ENCODE results near the gene PAPPA2. TPM values are rescaled to one million over a fixed set of nuclear protein-coding genes. Genes with fewer than 3 reads are reported as not detected.

The PAPPA2 gene
- total RNA-seq, 2 experiments from 2014 or later: 0.03 TPM; not detected in 1

GRCh38 chr1:176854758-176855745 is 392.1 kb downstream of the PAPPA2 start:
- Mint-ChIP-seq H3K36me3 (no peaks in the 10 kb centered on the region), H3K9me3 (no peaks in the 10 kb centered on the region), H3K4me3 (no peak overlapping the region), H3K27me3 (no peaks in the 10 kb centered on the region), H3K4me1 (no peaks in the 10 kb centered on the region), H3K27ac (no peak overlapping the region)
- no peak for DNase-seq
- no peak for ATAC-seq (ENCODE audit: low read depth)
- POLR2A ChIA-PET: no interaction called here

DNA sequence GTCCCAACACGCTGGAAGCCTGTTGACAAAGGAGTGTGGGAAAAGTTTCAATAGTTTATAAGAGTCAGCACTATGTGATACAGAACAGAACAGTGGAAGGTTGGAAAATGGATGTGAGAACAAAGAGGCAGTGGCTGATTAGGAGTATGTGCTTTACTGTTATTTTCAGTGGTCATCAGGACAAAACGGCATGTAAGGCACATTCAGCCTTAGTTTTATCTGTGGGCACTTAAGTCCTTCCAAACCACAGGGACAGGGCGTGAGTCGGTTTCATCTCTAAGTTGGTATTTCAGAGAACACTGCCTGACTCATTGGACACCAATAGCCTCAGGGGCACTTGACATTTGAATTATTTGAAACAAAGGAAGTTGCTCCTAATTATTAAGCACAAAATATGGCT is 394.7 kb downstream of the PAPPA2 start:
- DNase-seq (no peak), ATAC-seq (ENCODE audit: low read depth) (no peak)
- no peak overlapping the region for H3K4me3 Mint-ChIP-seq
- H3K4me1 Mint-ChIP-seq: no peaks in the 10 kb centered on the region
- POLR2A ChIA-PET: no interaction called here
- H3K9me3 Mint-ChIP-seq: no peaks in the 10 kb centered on the region
- H3K27ac Mint-ChIP-seq: no peak overlapping the region
- H3K27me3 Mint-ChIP-seq: no peaks in the 10 kb centered on the region
- no peaks in the 10 kb centered on the region for H3K36me3 Mint-ChIP-seq

GRCh38 chr1:176858433-176858916 is 395.5 kb downstream of the PAPPA2 start:
- POLR2A ChIA-PET: no interaction called here
- Mint-ChIP-seq H3K36me3 (no peaks in the 10 kb centered on the region), H3K9me3 (no peaks in the 10 kb centered on the region), H3K27ac (no peak overlapping the region), H3K4me1 (no peaks in the 10 kb centered on the region), H3K4me3 (no peak overlapping the region), H3K27me3 (no peaks in the 10 kb centered on the region)
- no peak for ATAC-seq (ENCODE audit: low read depth)
- no peak for DNase-seq

GRCh38 chr1:176863613-176864012 is 400.6 kb downstream of the PAPPA2 start:
- no peaks in the 10 kb centered on the region for H3K9me3 Mint-ChIP-seq
- POLR2A ChIA-PET: no interaction called here

DNA sequence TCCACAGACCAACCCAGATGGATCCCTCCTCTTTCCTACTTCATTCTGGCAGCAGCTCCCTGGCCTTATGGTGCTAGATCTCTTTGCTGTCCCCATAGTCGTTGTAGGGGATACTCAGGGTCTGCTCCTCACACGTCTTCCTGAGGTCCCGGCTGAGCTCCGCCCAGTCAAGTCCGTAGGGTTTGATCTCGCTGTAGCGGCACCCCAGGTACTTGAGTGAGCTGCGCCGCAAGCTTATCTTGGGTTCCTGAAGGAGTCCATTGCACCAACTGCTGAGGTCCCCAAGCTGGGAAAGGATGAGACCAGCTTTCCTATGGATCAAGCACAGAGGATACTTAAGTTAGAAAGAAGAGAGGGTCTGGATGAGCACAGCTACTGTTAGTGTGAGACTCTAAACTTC is 401.2 kb downstream of the PAPPA2 start:
- DNase-seq (no peak), ATAC-seq (ENCODE audit: low read depth) (no peak)
- H3K36me3 Mint-ChIP-seq: no peaks in the 10 kb centered on the region
- no peak overlapping the region for H3K4me3 Mint-ChIP-seq
- no peaks in the 10 kb centered on the region for H3K27me3 Mint-ChIP-seq
- H3K9me3 Mint-ChIP-seq: no peaks in the 10 kb centered on the region
- H3K27ac Mint-ChIP-seq: no peak overlapping the region
- no peaks in the 10 kb centered on the region for H3K4me1 Mint-ChIP-seq
- POLR2A ChIA-PET: no interaction called here

More at GRCh38 chr1:176863613-176864012, 400.6 kb downstream of the PAPPA2 start:
- no peak for ATAC-seq (ENCODE audit: low read depth)
- no peak overlapping the region for H3K27ac Mint-ChIP-seq
- no peaks in the 10 kb centered on the region for H3K36me3 Mint-ChIP-seq
- no peak overlapping the region for H3K4me3 Mint-ChIP-seq
- H3K27me3 Mint-ChIP-seq: no peaks in the 10 kb centered on the region
- H3K4me1 Mint-ChIP-seq: no peaks in the 10 kb centered on the region
- DNase-seq: no peak

- ATAC-seq (ENCODE audit: low read depth): no peak
- Mint-ChIP-seq H3K27me3 (no peaks in the 10 kb centered on the region), H3K9me3 (no peaks in the 10 kb centered on the region), H3K36me3 (no peaks in the 10 kb centered on the region), H3K4me1 (no peaks in the 10 kb centered on the region), H3K27ac (no peak overlapping the region), H3K4me3 (no peak overlapping the region)
- POLR2A ChIA-PET: no interaction called here
- DNase-seq: no peak
Observed at GRCh38 chr1:176866011-176866714, 403.2 kb downstream of the PAPPA2 start.

DNA sequence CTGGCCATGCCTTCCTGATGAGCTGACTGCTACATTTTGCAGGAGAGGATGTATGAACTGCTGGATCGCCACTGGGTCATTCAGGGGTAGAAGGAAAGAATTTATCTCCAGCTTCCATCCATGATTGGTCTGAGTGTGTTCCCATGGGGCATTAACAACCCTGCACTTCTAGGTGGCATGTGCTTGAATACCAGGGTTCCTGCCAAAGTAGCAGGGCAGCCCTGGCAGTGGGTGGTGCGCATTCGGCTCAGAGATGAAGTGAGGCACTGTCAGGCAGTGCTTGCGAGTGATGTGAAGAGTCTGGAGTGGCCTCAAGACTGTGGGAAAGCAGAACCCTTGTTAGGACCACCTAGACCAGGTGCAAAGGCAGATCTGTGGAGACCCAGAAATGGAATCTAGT is 406.6 kb downstream of the PAPPA2 start:
- H3K9me3 Mint-ChIP-seq: no peaks in the 10 kb centered on the region

DNA sequence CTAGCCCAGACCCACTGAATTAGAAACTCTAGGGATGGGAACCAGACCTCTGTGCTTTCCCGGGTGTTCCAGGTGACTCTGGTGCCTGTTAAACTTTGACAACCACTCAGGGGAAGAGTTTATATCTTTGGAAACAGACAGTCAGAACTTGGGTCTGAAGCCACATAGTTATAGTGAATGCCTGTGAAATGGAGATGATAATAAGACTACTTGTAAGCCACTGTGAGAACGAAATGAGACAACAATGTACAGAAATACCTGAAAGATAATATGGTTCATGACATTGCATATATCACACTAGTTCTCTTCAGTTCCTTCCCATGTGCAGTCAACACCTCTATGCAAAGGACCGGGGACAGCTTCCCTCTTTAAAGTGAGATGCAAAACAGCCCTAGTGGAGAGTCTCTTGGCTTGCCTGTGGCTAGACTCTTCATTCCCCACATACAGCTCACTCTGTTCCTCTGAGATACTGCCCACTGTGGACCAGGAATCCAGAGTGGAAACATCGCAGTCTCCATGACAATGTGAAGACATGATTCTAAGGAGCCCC is 414.1 kb downstream of the PAPPA2 start:
- POLR2A ChIA-PET: no interaction called here
- DNase-seq: no peak
- Mint-ChIP-seq H3K27me3 (no peaks in the 10 kb centered on the region), H3K36me3 (no peaks in the 10 kb centered on the region), H3K9me3 (no peaks in the 10 kb centered on the region), H3K4me3 (no peak overlapping the region), H3K4me1 (no peaks in the 10 kb centered on the region), H3K27ac (no peak overlapping the region)
- no peak for ATAC-seq (ENCODE audit: low read depth)

More for the DNA sequence above, 406.6 kb downstream of the PAPPA2 start:
- POLR2A ChIA-PET: no interaction called here
- no peak for DNase-seq
- Mint-ChIP-seq H3K27ac (no peak overlapping the region), H3K27me3 (no peaks in the 10 kb centered on the region), H3K36me3 (no peaks in the 10 kb centered on the region), H3K4me3 (no peak overlapping the region), H3K4me1 (no peaks in the 10 kb centered on the region)
- ATAC-seq (ENCODE audit: low read depth): no peak

GRCh38 chr1:176877557-176877956 is 414.6 kb downstream of the PAPPA2 start:
- H3K4me3 Mint-ChIP-seq: no peak overlapping the region
- ATAC-seq (ENCODE audit: low read depth) (no peak), DNase-seq (no peak)
- H3K9me3 Mint-ChIP-seq: no peaks in the 10 kb centered on the region
- no peak overlapping the region for H3K27ac Mint-ChIP-seq
- POLR2A ChIA-PET: no interaction called here
- H3K27me3 Mint-ChIP-seq: no peaks in the 10 kb centered on the region
- no peaks in the 10 kb centered on the region for H3K36me3 Mint-ChIP-seq
- H3K4me1 Mint-ChIP-seq: no peaks in the 10 kb centered on the region

DNA sequence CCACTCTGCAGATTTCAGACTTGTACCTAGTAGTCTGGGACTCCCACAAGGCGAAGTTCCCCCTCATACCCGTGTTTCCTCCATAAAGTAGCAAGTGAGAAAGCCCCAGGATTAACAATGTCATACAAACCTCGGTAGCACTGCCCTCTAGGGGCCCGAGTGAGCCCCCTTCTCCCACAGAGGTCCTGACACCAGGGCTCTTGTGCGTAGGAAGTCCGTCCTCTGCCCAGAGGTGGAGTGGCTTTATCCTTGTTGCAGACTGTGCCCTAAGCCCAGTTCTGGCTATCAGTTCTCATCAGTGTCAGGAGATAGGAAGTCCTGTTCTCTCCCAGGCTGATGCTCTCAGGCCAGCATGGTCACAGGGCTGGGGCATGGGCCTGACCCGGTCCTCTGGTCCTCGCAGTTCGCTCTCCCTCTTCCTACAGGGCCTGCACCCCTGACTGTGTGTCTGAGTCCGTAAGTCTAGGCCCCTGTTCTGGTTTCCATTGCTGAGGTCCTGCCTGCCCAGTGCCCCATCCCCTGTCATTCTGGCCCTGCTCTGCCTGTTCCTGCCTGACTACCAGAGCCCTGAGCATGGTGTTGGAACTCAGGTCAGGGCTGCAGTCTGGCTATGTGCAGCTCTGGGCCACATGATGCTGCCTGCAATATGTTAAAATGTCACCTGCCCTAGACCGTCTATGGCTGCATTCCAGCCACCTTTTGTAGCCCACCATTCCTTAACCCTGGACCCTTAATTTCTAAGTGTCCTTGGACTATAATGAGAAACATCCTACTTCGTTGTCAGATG is 416.0 kb downstream of the PAPPA2 start:
- no peak for ATAC-seq (ENCODE audit: low read depth)
- POLR2A ChIA-PET: no interaction called here
- Mint-ChIP-seq H3K27me3 (no peaks in the 10 kb centered on the region), H3K27ac (peak overlapping the region; percentile 53), H3K9me3 (no peaks in the 10 kb centered on the region), H3K36me3 (no peaks in the 10 kb centered on the region), H3K4me1 (no peaks in the 10 kb centered on the region), H3K4me3 (no peak overlapping the region)
- no peak for DNase-seq

- Mint-ChIP-seq H3K27ac (no peak overlapping the region), H3K9me3 (no peaks in the 10 kb centered on the region), H3K4me1 (no peaks in the 10 kb centered on the region), H3K27me3 (no peaks in the 10 kb centered on the region), H3K4me3 (no peak overlapping the region), H3K36me3 (no peaks in the 10 kb centered on the region)
- ATAC-seq (ENCODE audit: low read depth) (no peak), DNase-seq (no peak)
- POLR2A ChIA-PET: no interaction called here
Observed at GRCh38 chr1:176879784-176880620, 417.0 kb downstream of the PAPPA2 start.

GRCh38 chr1:176880955-176881595 is 418.1 kb downstream of the PAPPA2 start:
- H3K4me3 Mint-ChIP-seq: no peak overlapping the region

More at GRCh38 chr1:176880955-176881595, 418.1 kb downstream of the PAPPA2 start:
- DNase-seq (peak; percentile 45), ATAC-seq (ENCODE audit: low read depth) (no peak)
- Mint-ChIP-seq H3K27me3 (no peaks in the 10 kb centered on the region), H3K4me1 (no peaks in the 10 kb centered on the region), H3K36me3 (no peaks in the 10 kb centered on the region), H3K27ac (no peak overlapping the region), H3K9me3 (no peaks in the 10 kb centered on the region)
- POLR2A ChIA-PET: no interaction called here

Measured in activated naive CD8-positive, alpha-beta T cell treated with anti-CD3 and anti-CD28 coated beads, Interleukin-2, amount 10 ng/mL, durations not matched to agents 7 days and 5 days (primary cell).